GM12878 (cell line): ENCODE results near the gene PPIG. TPM values are rescaled to one million over a fixed set of nuclear protein-coding genes. Genes with fewer than 3 reads are reported as not detected.

Experiments
- ATAC-seq: fragments of 200-7000 bp; cut with Tn5 transposase; 3 replicates; pipeline ENCODE4 v1.9.1; 2020; ENCODE audit warnings: mild to moderate bottlenecking, moderate library complexity
- BruUV-seq: library from RNA; stranded (reverse); fragments of 400-500 nt; replicated peaks from 2 replicates; lab custom pipeline; 2021; lab: Mats Ljungman, UMichigan
- CTCF ChIA-PET: fragments of 300-600 bp; sonication (Branson Sonifier 250); formaldehyde crosslinking; extraction: SDS; loops from one replicate; lab custom pipeline; 2021; ENCODE audit warnings: inconsistent platforms; lab: Yijun Ruan, JAX
- POLR2A ChIA-PET: fragments of 350-600 bp; formaldehyde crosslinking; extraction: SDS; loops from one replicate; lab custom pipeline; 2021; ENCODE audit warnings: inconsistent platforms; lab: Charles Lee
- RAD21 ChIA-PET: fragments of 300-600 bp; sonication (Branson Sonifier 250); formaldehyde crosslinking; loops from one replicate; lab custom pipeline; 2023; ENCODE audit warnings: antibody characterized with exemption; ENCODE audit not compliant: unreplicated experiment; lab: Charles Lee
- SMC1A ChIA-PET: fragments of 300-600 bp; sonication (Branson Sonifier 250); formaldehyde crosslinking; loops from one replicate; lab custom pipeline; 2023; ENCODE audit not compliant: unreplicated experiment, uncharacterized antibody; lab: Charles Lee
- DNase-seq: peaks from one replicate; pipeline ENCODE4 v3.0.0-alpha.2; 2011; ENCODE audit warnings: low read depth, low spot score
- FAIRE-seq: peaks from 3 replicates; lab custom pipeline; 2011; peaks lifted over from hg19 to GRCh38; lab: Jason Lieb, UNC
- H2AFZ ChIP-seq: 2 replicates; pipeline ENCODE4 v1.6.0; 2011; ENCODE audit warnings: low read depth, low read length, control low read depth; ENCODE audit not compliant: control insufficient read depth
- H3K27ac ChIP-seq: 2 replicates; pipeline ENCODE4 v1.5.1; 2011; ENCODE audit warnings: control low read depth; ENCODE audit not compliant: control insufficient read depth, insufficient read depth
- H3K27me3 ChIP-seq, 2 experiments: replicated peaks in 1 of 2; 2 replicates each; pipeline versions ENCODE4 v1.6.0 to v1.6.1; 2011; ENCODE audit warnings: low read length in 1 of 2; ENCODE audit not compliant: control insufficient read depth in 2 of 2, insufficient read depth in 2 of 2
- H3K36me3 ChIP-seq, 2 experiments: 2 replicates each; pipeline ENCODE4 v1.5.1; 2011; ENCODE audit warnings: low read length in 1 of 2; ENCODE audit not compliant: control insufficient read depth in 2 of 2, insufficient read depth in 2 of 2
- H3K4me1 ChIP-seq: 2 replicates; pipeline ENCODE4 v1.6.1; 2011; ENCODE audit warnings: mild to moderate bottlenecking, low read length, moderate library complexity, mixed read lengths; ENCODE audit not compliant: control insufficient read depth, insufficient read depth
- H3K4me2 ChIP-seq: 2 replicates; pipeline ENCODE4 v1.6.0; 2011; ENCODE audit warnings: control low read depth; ENCODE audit not compliant: control insufficient read depth, insufficient read depth
- H3K4me3 ChIP-seq: fragments of 200-600 bp; sonication (generic); 2 replicates; pipeline ENCODE4 v1.5.1; 2016
- H3K79me2 ChIP-seq: 2 replicates; pipeline ENCODE4 v1.6.0; 2011; ENCODE audit warnings: low read length; ENCODE audit not compliant: control insufficient read depth, insufficient read depth
- H3K9ac ChIP-seq: 2 replicates; pipeline ENCODE4 v1.8.0; 2011; ENCODE audit warnings: low read length, control low read depth, mixed read lengths; ENCODE audit not compliant: control insufficient read depth, insufficient read depth
- H3K9me3 ChIP-seq: replicated peaks from 3 replicates; pipeline ENCODE4 v1.5.1; 2011; ENCODE audit warnings: mild to moderate bottlenecking, low read length; ENCODE audit not compliant: control insufficient read depth, insufficient read depth
- H4K20me1 ChIP-seq: 2 replicates; pipeline ENCODE4 v1.6.0; 2011; ENCODE audit not compliant: control insufficient read depth, insufficient read depth
- BMI1 ChIP-seq: fragments of 450-650 bp; IDR thresholded peaks from 2 replicates; pipeline ENCODE4 v1.6.1; 2016; ENCODE audit warnings: mild to moderate bottlenecking, moderate library complexity, borderline replicate concordance
- KAT2A ChIP-seq: conservative IDR thresholded peaks from 2 replicates; pipeline ENCODE4 v1.6.1; 2011; ENCODE audit warnings: low read depth, low read length; ENCODE audit not compliant: control insufficient read depth
- MEF2B ChIP-seq: fragments of 450-650 bp; IDR thresholded peaks from 2 replicates; pipeline ENCODE4 v1.6.1; 2018; ENCODE audit warnings: mild to moderate bottlenecking, moderate library complexity; ENCODE audit not compliant: partially characterized antibody, poor library complexity, severe bottlenecking
- NRF1 ChIP-seq: conservative IDR thresholded peaks from 2 replicates; pipeline ENCODE4 v1.6.1; 2011; ENCODE audit warnings: mild to moderate bottlenecking, low read depth, low read length, improper control_type of control experiment
- WGBS: methylation state at CpG from one replicate; pipeline ENCODE4 v1.1.6; 2016; ENCODE audit warnings: low lambda C conversion rate; ENCODE audit not compliant: insufficient replicate concordance, insufficient coverage; ENCODE audit errors: missing lambda C conversion rate; 5-methylcytosine and 5-hydroxymethylcytosine counted together
- in situ Hi-C: fragments of 300-500 bp; cut with MboI; formaldehyde crosslinking; loops from 9 replicates; pipeline ENCODE4 v1.14.3; 2018; ENCODE audit warnings: mixed read lengths
- intact Hi-C: fragments of 100-400 bp; cut with micrococcal nuclease; formaldehyde crosslinking; loops from one replicate; pipeline ENCODE4 v1.14.2; 2022; ENCODE audit not compliant: unreplicated experiment
- polyA plus RNA-seq, 11 experiments: library from polyadenylated mRNA; depleted of rRNA in 4 of 11; unstranded in 6 of 11; stranded (reverse) in 5 of 11; fragments of >200 nt; fragmentation: Nextera tagmentation in 4 of 11; fragmentation: Illumina TruSeq in 1 of 11; extraction: Ambion mirVana in 4 of 11; extraction: Trizol in 1 of 11; gene quantifications; 1 replicate in 1 of 11; 2 replicates in 10 of 11; pipeline versions ENCODE4 v1.2.1 to v1.2.3, GENCODE V29; 2011 to 2016; ENCODE audit warnings: inconsistent platforms in 2 of 11, missing spikeins in 2 of 11, low read depth in 1 of 11
- total RNA-seq, 4 experiments: library from RNA; depleted of rRNA in 3 of 4; stranded (reverse); fragments of >200 nt in 3 of 4; fragmentation: Illumina TruSeq in 1 of 4; extraction: Trizol in 1 of 4; gene quantifications; 2 replicates each; pipeline versions ENCODE4 v1.2.1 to v1.2.3, GENCODE V29; 2013 to 2021
- TF ChIP-seq, protein P1 (sequence below): fragments of 450-650 bp; IDR thresholded peaks from 2 replicates; pipeline ENCODE4 v1.6.1; 2018; ENCODE audit warnings: mild to moderate bottlenecking, low read depth, moderate library complexity; ENCODE audit not compliant: partially characterized antibody

Gene PPIG
- total and polyA plus RNA-seq, 10 of the 15 experiments (the other 5 are each of a cell fraction or from before 2014, with no cell fraction given) = 22.3 to 147 (median 95.2) TPM

DNA sequence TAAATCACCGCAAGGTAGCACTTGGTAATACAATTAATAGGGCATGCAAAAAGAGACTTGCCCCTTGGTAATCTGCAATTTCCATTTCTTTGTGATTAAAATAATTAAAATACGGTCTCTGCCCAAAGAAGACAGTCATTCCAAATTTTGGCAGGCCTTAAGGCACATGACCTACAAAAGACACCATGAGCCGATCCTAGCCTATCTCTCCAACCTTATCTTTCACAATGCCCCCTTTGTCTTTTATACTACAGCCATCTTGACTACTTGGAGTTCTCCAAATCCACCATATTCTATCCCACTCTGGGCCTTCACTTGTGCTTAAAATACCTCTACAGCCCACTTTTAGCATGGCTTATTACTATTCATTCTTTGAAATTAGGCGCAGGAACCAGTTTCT, 86.8 kb downstream of the PPIG start:
- SMC1A ChIA-PET = interaction anchor here (1.0 kb wide), 1 partner anchor 40 kb away, joined by 3 read pairs; no protein-coding TSS in a partner anchor
- H3K36me3 ChIP-seq = no peaks in the 10 kb centered on the region
- H3K9me3 ChIP-seq = no peaks in the 10 kb centered on the region
- no peak overlapping the region for H3K9ac ChIP-seq
- no peak overlapping the region for H3K4me2 ChIP-seq
- intact Hi-C loops = no loop called here
- CTCF ChIA-PET = no interaction called here
- no peaks in the 10 kb centered on the region for H3K27me3 ChIP-seq
- no TSS peak for BruUV-seq
- 74% methylated on average over 4 of the region's 4 CpGs for WGBS
- TF ChIP-seq NRF1 (no peak), BMI1 (no peak), KAT2A (no peak), MEF2B (no peak)
- TF ChIP-seq, protein P1, sequence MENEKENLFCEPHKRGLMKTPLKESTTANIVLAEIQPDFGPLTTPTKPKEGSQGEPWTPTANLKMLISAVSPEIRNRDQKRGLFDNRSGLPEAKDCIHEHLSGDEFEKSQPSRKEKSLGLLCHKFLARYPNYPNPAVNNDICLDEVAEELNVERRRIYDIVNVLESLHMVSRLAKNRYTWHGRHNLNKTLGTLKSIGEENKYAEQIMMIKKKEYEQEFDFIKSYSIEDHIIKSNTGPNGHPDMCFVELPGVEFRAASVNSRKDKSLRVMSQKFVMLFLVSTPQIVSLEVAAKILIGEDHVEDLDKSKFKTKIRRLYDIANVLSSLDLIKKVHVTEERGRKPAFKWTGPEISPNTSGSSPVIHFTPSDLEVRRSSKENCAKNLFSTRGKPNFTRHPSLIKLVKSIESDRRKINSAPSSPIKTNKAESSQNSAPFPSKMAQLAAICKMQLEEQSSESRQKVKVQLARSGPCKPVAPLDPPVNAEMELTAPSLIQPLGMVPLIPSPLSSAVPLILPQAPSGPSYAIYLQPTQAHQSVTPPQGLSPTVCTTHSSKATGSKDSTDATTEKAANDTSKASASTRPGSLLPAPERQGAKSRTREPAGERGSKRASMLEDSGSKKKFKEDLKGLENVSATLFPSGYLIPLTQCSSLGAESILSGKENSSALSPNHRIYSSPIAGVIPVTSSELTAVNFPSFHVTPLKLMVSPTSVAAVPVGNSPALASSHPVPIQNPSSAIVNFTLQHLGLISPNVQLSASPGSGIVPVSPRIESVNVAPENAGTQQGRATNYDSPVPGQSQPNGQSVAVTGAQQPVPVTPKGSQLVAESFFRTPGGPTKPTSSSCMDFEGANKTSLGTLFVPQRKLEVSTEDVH = no peak
- no peak overlapping the region for H2AFZ ChIP-seq
- no peaks in the 10 kb centered on the region for H4K20me1 ChIP-seq
- H3K4me1 ChIP-seq = peaks cover 2% of the 10 kb centered on the region; the same call in 1 of the 2 replicates
- in situ Hi-C loops = no loop called here
- H3K27ac ChIP-seq = no peak overlapping the region
- POLR2A ChIA-PET = no interaction called here
- no peaks in the 10 kb centered on the region for H3K79me2 ChIP-seq
- RAD21 ChIA-PET = interaction anchor here (1.4 kb wide), 1 partner anchor 94 kb away, joined by 3 read pairs; no protein-coding TSS in a partner anchor
- DNase-seq (no peak), FAIRE-seq (no peak), ATAC-seq (no peak)
- no peak overlapping the region for H3K4me3 ChIP-seq
